Lung (tissue), 14 donors: Measurements from ENCODE around the gene NBPF9. TPM values are rescaled to one million over a fixed set of nuclear protein-coding genes. Genes with fewer than 3 reads are reported as not detected.
"Not testable (repeated sequence)": the region's sequence is repeated elsewhere in the genome, so short reads cannot be mapped to it uniquely, and the experiment has no call there.

ENCODE experiments used
- ATAC-seq: fragments of 200-7000 bp; cut with Tn5 transposase; one replicate; pipeline ENCODE4 v1.9.1; 2020; ENCODE audit warnings: moderate number of reproducible peaks; ENCODE audit not compliant: insufficient read depth, low FRiP score
- DNase-seq, 3 donors: peaks; one replicate each; pipeline ENCODE4 v3.0.0-alpha.2; 2013 to 2017
- H3K27ac ChIP-seq, 2 donors: one replicate each; pipeline ENCODE4 v1.5.1; 2013; ENCODE audit warnings: mild to moderate bottlenecking in 2 of 2, moderate library complexity in 2 of 2, control low read depth in 1 of 2, inconsistent platforms in 1 of 2, low read depth in 1 of 2, low read length in 1 of 2
- H3K27me3 ChIP-seq, 3 donors: one replicate each; pipeline ENCODE4 v1.5.1; 2013; ENCODE audit warnings: low read length in 2 of 3; ENCODE audit not compliant: control insufficient read depth in 3 of 3, insufficient read depth in 3 of 3
- H3K36me3 ChIP-seq, 4 donors: one replicate each; pipeline ENCODE4 v1.5.1; 2013; ENCODE audit warnings: low read length in 4 of 4, mild to moderate bottlenecking in 1 of 4, moderate library complexity in 1 of 4; ENCODE audit not compliant: control insufficient read depth in 4 of 4, insufficient read depth in 4 of 4
- H3K4me1 ChIP-seq, 5 donors: one replicate each; pipeline ENCODE4 v1.5.1; 2013; ENCODE audit warnings: low read length in 5 of 5, mild to moderate bottlenecking in 2 of 5, moderate library complexity in 1 of 5; ENCODE audit not compliant: control insufficient read depth in 5 of 5, insufficient read depth in 5 of 5
- H3K4me3 ChIP-seq: one replicate; pipeline ENCODE4 v1.5.1; 2013; ENCODE audit warnings: mild to moderate bottlenecking, control low read depth, moderate library complexity
- H3K9ac ChIP-seq, 2 donors: one replicate each; pipeline ENCODE4 v1.5.1; 2013; ENCODE audit warnings: low read length in 2 of 2, control low read depth in 1 of 2; ENCODE audit not compliant: insufficient read depth in 1 of 2
- H3K9me3 ChIP-seq, 4 donors: one replicate each; pipeline ENCODE4 v1.5.1; 2013; ENCODE audit warnings: low read length in 3 of 4, mild to moderate bottlenecking in 1 of 4, moderate library complexity in 1 of 4; ENCODE audit not compliant: control insufficient read depth in 4 of 4, insufficient read depth in 3 of 4
- WGBS, 2 donors: extraction: QIAGEN DNeasy Blood & Tissue Kit; methylation state at CpG; one replicate each; pipeline ENCODE4 v1.1.7; 2013; 5-methylcytosine and 5-hydroxymethylcytosine counted together
- long read RNA-seq, 5 donors: transcript quantifications; one replicate each; lab custom pipeline, GENCODE V29; 2026
- polyA plus RNA-seq, 2 donors: library from polyadenylated mRNA; stranded (reverse); fragments of 200-250 nt; gene quantifications; one replicate each; pipeline ENCODE4 v1.2.1, GENCODE V29; 2013
- total RNA-seq, 2 donors: library from RNA; depleted of rRNA in 1 of 2; stranded (reverse); fragments of >200 nt in 1 of 2; gene quantifications; one replicate each; pipeline ENCODE4 v1.2.1, GENCODE V29; 2014 to 2021
- donor health status: Bipolar disorder and iron deficiency.
- donor health status: healthy.
- donor health status: DM: yes; HTN: yes; CAD: no.

NBPF9 gene, protein sequence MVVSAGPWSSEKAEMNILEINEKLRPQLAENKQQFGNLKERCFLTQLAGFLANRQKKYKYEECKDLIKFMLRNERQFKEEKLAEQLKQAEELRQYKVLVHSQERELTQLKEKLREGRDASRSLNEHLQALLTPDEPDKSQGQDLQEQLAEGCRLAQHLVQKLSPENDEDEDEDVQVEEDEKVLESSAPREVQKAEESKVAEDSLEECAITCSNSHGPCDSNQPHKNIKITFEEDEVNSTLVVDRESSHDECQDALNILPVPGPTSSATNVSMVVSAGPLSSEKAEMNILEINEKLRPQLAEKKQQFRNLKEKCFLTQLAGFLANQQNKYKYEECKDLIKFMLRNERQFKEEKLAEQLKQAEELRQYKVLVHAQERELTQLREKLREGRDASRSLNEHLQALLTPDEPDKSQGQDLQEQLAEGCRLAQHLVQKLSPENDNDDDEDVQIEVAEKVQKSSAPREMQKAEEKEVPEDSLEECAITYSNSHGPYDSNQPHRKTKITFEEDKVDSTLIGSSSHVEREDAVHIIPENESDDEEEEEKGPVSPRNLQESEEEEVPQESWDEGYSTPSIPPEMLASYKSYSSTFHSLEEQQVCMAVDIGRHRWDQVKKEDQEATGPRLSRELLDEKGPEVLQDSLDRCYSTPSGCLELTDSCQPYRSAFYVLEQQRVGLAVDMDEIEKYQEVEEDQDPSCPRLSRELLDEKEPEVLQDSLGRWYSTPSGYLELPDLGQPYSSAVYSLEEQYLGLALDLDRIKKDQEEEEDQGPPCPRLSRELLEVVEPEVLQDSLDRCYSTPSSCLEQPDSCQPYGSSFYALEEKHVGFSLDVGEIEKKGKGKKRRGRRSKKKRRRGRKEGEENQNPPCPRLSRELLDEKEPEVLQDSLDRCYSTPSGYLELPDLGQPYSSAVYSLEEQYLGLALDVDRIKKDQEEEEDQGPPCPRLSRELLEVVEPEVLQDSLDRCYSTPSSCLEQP (N-terminal part only)
- total RNA-seq = 10 to 100 TPM; 20.5 to 35.4 TPM
- polyA plus RNA-seq = 10 to 100 TPM in 1 of 2 donors, 1 to 10 TPM in 1; 9.5 to 15.7 TPM
- long read RNA-seq, donor 1 = 0 reads
- long read RNA-seq, donor 2 = 0 reads
- long read RNA-seq, donor 3 = 0 reads
- long read RNA-seq, donor 4 = 0 reads
- long read RNA-seq, donor 5 = 0 reads

DNA sequence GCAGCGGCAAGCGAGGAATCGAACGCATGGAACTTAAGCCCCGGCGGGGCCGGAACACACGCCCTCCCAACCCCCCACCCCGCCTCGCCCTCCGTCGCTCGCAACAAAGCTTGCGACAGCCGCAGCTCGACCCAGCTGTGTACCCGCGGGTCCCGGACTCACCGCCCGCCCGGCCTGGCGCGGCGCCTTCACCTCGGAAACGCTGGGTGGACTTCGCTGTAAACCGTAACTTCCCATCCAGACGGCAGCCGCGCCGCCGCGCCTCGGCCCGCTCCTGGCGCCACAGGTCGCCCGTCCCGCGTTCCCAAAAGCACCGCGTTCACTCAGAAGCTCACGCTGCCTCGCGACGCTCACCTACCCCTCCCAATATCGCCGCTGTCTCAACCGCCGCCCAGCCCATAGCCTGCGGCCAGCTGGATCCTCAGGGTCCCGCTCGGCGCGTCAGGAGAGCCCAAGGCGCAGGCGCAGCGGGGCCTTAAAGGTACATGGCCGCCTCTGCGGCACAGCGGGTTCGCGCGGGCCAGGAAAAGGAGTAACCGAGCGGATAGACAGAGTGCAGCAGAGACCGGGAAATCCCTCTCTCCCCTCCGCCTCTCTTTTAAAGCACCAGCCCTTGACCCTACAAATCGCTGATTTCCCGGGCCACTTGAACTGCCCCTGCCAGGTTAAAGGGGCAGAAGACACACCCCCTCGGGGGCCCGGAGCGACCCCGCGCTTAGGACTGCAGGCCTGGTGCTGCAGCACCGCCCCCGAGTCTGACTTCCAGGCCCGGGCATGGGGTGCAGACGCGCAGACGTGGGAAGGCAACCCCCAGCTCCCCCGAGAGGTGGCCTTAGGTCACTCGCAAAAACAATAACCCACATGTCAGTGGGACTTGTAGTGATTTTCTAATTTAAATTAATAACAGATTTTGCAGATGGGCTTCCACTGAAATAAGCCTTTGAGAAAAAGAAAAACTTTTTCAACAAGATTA is at the start of gene NBPF9:
Gene NBPF9 (minus strand): TSS at position 443 of the 973 bp plus-strand sequence. CDS start 21,412 bp downstream, outside the sequence.
- WGBS, 2 donors = 0% methylated on average over 12 to 45 of the region's 85 CpGs
- H3K4me1 ChIP-seq, H3K27me3 ChIP-seq, H3K9ac ChIP-seq, H3K36me3 ChIP-seq, H3K9me3 ChIP-seq: not testable (repeated sequence)
- Histone ChIP-seq H3K27ac (peak within 1 kb of the TSS; percentile 49 to 75), H3K4me3 (peak within 1 kb of the TSS; percentile 58)
- peak; percentile 99 for ATAC-seq
- DNase-seq = peak; percentile 51 to 71 (median 61)

DNA sequence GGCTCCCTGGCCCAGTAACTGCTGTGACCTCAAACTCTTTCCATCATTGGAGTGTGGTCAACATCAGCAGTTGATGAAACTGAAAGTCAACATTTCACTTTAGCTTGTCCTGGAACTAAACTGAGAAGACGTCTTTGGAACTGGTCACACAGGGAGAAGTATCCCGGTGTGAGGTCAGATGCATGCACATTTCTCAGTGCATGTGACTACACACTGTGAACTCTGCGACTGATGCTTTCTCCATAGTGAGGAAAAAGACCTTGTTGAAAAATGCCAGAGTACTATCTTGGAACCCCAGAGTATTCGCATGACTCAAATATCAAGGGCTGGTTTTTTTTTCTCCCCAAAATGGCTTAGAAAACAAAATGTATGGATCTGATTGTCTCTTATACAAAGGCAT is 46.6 kb upstream of the NBPF9 start:
- not testable (repeated sequence) for H3K36me3 ChIP-seq, H3K4me3 ChIP-seq, H3K9ac ChIP-seq, H3K27ac ChIP-seq, DNase-seq, H3K9me3 ChIP-seq, H3K4me1 ChIP-seq, ATAC-seq, H3K27me3 ChIP-seq
- 88 to 94% methylated on average over 4 of the region's 4 CpGs for whole genome bisulfite sequencing, 2 donors

DNA sequence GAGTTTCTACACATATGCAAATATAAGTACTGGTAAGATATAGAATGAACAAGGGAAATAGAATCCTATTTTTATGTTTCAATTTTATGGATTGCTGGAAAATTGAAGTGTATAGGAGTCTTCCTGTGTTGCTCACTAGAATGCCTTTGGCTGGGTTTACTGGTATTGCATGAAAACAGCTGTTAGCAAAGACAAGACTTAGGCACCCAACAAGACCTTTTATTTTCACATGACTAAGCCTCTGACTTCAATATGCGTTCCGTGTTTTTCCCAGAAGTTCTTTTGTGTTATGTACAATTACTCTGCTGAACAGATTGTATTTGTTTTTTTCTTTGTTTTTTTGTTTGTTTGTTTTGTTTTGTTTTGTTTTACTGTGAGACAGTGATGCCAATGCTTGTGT is 34.2 kb upstream of the NBPF9 start:
- not testable (repeated sequence) for H3K27ac ChIP-seq, H3K4me3 ChIP-seq, H3K9me3 ChIP-seq, H3K9ac ChIP-seq, H3K4me1 ChIP-seq, H3K36me3 ChIP-seq, ATAC-seq, H3K27me3 ChIP-seq
- 80 to 91% methylated on average over 2 of the region's 2 CpGs for WGBS, 2 donors
- peak in 1 of 3 donors; percentile 24 for DNase-seq

DNA sequence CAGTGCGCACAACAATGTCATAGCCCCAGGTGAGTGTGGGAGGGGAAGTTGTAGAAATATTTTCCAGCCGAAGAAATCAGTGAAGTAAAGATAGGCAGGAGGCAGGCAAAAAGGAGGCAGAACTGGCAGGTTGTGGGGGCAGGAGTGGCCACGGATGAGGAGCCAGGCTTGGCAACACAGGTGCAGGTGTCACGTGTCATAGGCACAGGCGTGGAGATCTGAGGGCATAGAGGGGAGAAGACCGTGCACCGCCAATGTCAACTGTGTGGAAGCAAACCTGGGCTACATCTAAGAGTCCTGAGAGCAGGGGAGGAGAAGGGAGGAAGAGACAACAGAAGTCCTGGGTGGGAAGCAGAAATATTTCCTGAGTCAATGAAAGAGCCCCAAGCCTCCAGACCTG is 27.6 kb upstream of the NBPF9 start:
- not testable (repeated sequence) for H3K27ac ChIP-seq, H3K9ac ChIP-seq, H3K36me3 ChIP-seq, H3K9me3 ChIP-seq, H3K4me3 ChIP-seq, H3K27me3 ChIP-seq, H3K4me1 ChIP-seq, ATAC-seq, DNase-seq
- 93 to 96% methylated on average over 6 to 7 of the region's 7 CpGs for WGBS, 2 donors

DNA sequence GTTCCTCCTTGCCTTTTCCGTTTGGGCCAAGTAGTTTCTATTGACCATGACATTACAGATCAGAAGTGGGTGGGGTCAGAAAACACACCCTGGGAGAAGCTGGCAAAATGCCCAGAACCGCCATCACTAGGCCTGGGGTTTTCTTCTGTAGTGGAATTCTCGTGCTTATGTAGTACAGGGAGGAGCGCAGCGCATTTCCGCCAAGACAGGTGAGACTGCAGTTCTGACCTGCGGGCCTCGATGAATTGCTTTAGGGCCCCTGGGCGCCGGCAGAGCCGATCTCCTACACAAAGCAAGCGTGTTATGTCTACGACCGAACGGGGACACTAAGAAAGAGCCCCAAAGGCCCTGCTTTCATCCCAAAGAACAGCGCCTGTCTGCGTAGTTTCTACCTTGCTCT is 25.9 kb upstream of the NBPF9 start:
- not testable (repeated sequence) for ATAC-seq, DNase-seq, H3K4me1 ChIP-seq, H3K36me3 ChIP-seq, H3K9me3 ChIP-seq, H3K9ac ChIP-seq, H3K4me3 ChIP-seq, H3K27me3 ChIP-seq, H3K27ac ChIP-seq
- WGBS, 2 donors = no CpG with 5 or more reads among the region's 17 CpGs

DNA sequence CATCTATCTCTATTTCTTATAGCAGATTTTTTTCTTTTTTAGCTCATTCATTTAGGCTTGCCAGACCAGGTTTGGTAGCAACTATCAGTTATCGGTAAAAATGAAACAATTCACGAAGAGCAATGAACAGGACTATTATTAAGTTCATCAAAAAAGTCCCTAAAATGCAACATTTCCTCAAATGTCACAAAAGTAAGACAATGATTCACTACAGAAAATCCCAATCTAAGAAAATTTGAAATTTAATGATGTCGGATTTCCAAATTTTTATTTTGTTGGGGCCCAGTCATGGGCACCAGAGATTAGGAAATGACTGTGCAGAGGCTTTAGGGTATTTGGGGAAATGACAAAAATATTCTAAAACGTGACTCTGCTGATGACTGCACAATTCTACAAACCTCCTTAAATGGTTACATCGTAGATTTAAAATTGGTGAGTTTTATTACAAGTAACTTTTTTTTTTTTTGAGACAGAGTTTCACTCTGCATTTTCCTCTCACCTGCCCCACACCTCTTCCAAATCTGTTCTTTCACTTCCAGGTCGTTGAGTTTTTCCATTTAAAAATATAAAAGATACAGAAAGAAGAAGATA is 23.3 kb upstream of the NBPF9 start:
- not testable (repeated sequence) for H3K27ac ChIP-seq, H3K9me3 ChIP-seq, H3K27me3 ChIP-seq, H3K9ac ChIP-seq, H3K36me3 ChIP-seq, H3K4me1 ChIP-seq, DNase-seq, ATAC-seq, H3K4me3 ChIP-seq
- 51 to 80% methylated on average over 5 of the region's 6 CpGs for WGBS, 2 donors
